OCI-LY1 (cell line): Measurements from ENCODE around the gene MTF1.

Source experiments
- H2AFZ ChIP-seq: fragments of 200-600 bp; sonication (generic), shearing (Covaris generic); 2 replicates; pipeline ENCODE4 v1.6.0; 2014; ENCODE audit warnings: antibody characterized with exemption, mild to moderate bottlenecking, low read length
- H3F3A ChIP-seq: fragments of 200-600 bp; sonication (generic), shearing (Covaris generic); 2 replicates; pipeline ENCODE4 v1.6.0; 2014; ENCODE audit warnings: mild to moderate bottlenecking, antibody characterized with exemption, low read length, moderate library complexity; ENCODE audit not compliant: insufficient read depth
- H3K27ac ChIP-seq: fragments of 200-600 bp; sonication (generic); 2 replicates; pipeline ENCODE4 v1.5.1; 2014; ENCODE audit warnings: low read length, mixed run types, mild to moderate bottlenecking, low read depth; ENCODE audit not compliant: poor library complexity, severe bottlenecking
- H3K27me3 ChIP-seq: fragments of 200-600 bp; sonication (generic); 2 replicates; pipeline ENCODE4 v1.6.0; 2014; ENCODE audit warnings: antibody characterized with exemption, mild to moderate bottlenecking, low read length, moderate library complexity; ENCODE audit not compliant: insufficient read depth
- H3K36me3 ChIP-seq: fragments of 200-600 bp; sonication (generic); 2 replicates; pipeline ENCODE4 v1.6.1; 2014; ENCODE audit warnings: mild to moderate bottlenecking, antibody characterized with exemption, low read length, moderate library complexity, mixed read lengths; ENCODE audit not compliant: insufficient read depth
- H3K4me1 ChIP-seq: fragments of 200-600 bp; sonication (generic); 2 replicates; pipeline ENCODE4 v1.5.1; 2014; ENCODE audit warnings: mild to moderate bottlenecking, low read length, moderate library complexity; ENCODE audit not compliant: insufficient read depth, severe bottlenecking
- H3K4me2 ChIP-seq: fragments of 200-600 bp; sonication (generic), shearing (Covaris generic); 2 replicates; pipeline ENCODE4 v1.6.1; 2014; ENCODE audit warnings: low read length
- H3K4me3 ChIP-seq: fragments of 200-600 bp; sonication (generic); 2 replicates; pipeline ENCODE4 v1.5.1; 2014; ENCODE audit warnings: low read length, low read depth, mild to moderate bottlenecking, mixed read lengths; ENCODE audit not compliant: poor library complexity, severe bottlenecking
- H3K79me2 ChIP-seq: fragments of 200-600 bp; shearing (Covaris generic); 2 replicates; pipeline ENCODE4 v1.6.1; 2016; ENCODE audit warnings: mixed run types, low read length, mixed read lengths; ENCODE audit not compliant: insufficient read depth
- H3K9ac ChIP-seq: fragments of 200-600 bp; sonication (generic), shearing (Covaris generic); 2 replicates; pipeline ENCODE4 v1.6.1; 2014; ENCODE audit warnings: mild to moderate bottlenecking, low read length, mixed read lengths
- H3K9me2 ChIP-seq: fragments of 200-600 bp; sonication (generic), shearing (Covaris generic); 2 replicates; pipeline ENCODE4 v1.6.1; 2014; ENCODE audit warnings: low read depth, mild to moderate bottlenecking, low read length, mixed read lengths
- H3K9me3 ChIP-seq: fragments of 200-600 bp; shearing (Covaris generic); 2 replicates; pipeline ENCODE4 v1.6.1; 2014; ENCODE audit warnings: low read length, mixed read lengths
- H4K20me1 ChIP-seq: fragments of 200-600 bp; sonication (generic), shearing (Covaris generic); 2 replicates; pipeline ENCODE4 v1.6.0; 2016; ENCODE audit warnings: mild to moderate bottlenecking, low read length; ENCODE audit not compliant: insufficient read depth
- CTCF ChIP-seq: fragments of 200-600 bp; sonication (generic), shearing (Covaris generic); IDR thresholded peaks from 2 replicates; pipeline ENCODE4 v1.5.1; 2017; ENCODE audit warnings: mild to moderate bottlenecking, antibody characterized with exemption, low read length, moderate library complexity, mixed read lengths
- EZH2 ChIP-seq: fragments of 200-600 bp; sonication (generic), shearing (Covaris generic); IDR thresholded peaks from 2 replicates; pipeline ENCODE4 v1.8.0; 2017; ENCODE audit warnings: borderline replicate concordance, mixed run types, mild to moderate bottlenecking, antibody characterized with exemption, low read length, moderate library complexity, mixed read lengths

The MTF1 gene

DNA sequence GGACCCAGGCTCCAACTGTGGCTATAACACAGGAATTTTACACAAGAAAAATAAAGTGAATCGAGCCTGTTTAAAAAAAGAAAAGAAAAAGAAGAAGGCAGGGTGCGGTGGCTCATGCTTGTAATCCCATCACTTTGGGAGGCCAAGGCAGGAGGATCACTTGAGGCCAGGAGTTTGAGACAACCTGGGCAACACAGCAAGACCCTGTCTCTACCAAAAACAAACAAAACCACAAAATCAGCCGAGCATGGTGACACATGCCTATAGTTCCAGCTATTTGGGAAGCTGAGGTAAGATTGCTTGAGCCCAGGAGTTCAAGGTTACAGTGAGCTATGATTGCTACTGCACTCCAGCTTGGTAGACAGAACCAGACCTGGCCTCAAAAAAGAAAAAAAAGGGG, 17.7 kb downstream of the MTF1 start:
- Histone ChIP-seq H3K36me3 (peaks cover 32% of the 10 kb centered on the region), H3K79me2 (no peaks in the 10 kb centered on the region)

GRCh38 chr1:37840711-37841110, 18.7 kb downstream of the MTF1 start:
- H3F3A ChIP-seq, result no peaks in the 10 kb centered on the region
- no peaks in the 10 kb centered on the region for H3K9me2 ChIP-seq
- H3K9me3 ChIP-seq, result no peaks in the 10 kb centered on the region
- H3K4me3 ChIP-seq, result no peak overlapping the region
- H3K27ac ChIP-seq, result no peak overlapping the region
- no peak overlapping the region for H3K4me2 ChIP-seq
- TF ChIP-seq CTCF (no peak), EZH2 (no peak)
- H3K4me1 ChIP-seq, result no peaks in the 10 kb centered on the region
- H3K27me3 ChIP-seq, result no peaks in the 10 kb centered on the region
- no peak overlapping the region for H2AFZ ChIP-seq
- H3K36me3 ChIP-seq, result peaks cover 35% of the 10 kb centered on the region
- H3K9ac ChIP-seq, result no peak overlapping the region
- no peaks in the 10 kb centered on the region for H3K79me2 ChIP-seq
- H4K20me1 ChIP-seq, result no peaks in the 10 kb centered on the region

More for the DNA sequence above, 17.7 kb downstream of the MTF1 start:
- Histone ChIP-seq H3F3A (no peaks in the 10 kb centered on the region), H3K9ac (no peak overlapping the region), H3K9me2 (no peaks in the 10 kb centered on the region), H3K9me3 (no peaks in the 10 kb centered on the region), H3K27me3 (no peaks in the 10 kb centered on the region), H3K27ac (no peak overlapping the region), H3K4me2 (no peak overlapping the region), H3K4me3 (no peak overlapping the region), H3K4me1 (no peaks in the 10 kb centered on the region), H4K20me1 (no peaks in the 10 kb centered on the region), H2AFZ (no peak overlapping the region)
- TF ChIP-seq EZH2 (no peak), CTCF (no peak)

GRCh38 chr1:37839676-37840075, 19.7 kb downstream of the MTF1 start:
- Histone ChIP-seq H3K36me3 (peaks cover 46% of the 10 kb centered on the region), H4K20me1 (no peaks in the 10 kb centered on the region), H3K4me1 (no peaks in the 10 kb centered on the region), H2AFZ (no peak overlapping the region), H3F3A (no peaks in the 10 kb centered on the region), H3K27me3 (no peaks in the 10 kb centered on the region), H3K4me2 (no peak overlapping the region), H3K9me3 (no peaks in the 10 kb centered on the region), H3K27ac (no peak overlapping the region), H3K9ac (no peak overlapping the region), H3K9me2 (no peaks in the 10 kb centered on the region), H3K4me3 (no peak overlapping the region), H3K79me2 (no peaks in the 10 kb centered on the region)
- no peak for TF ChIP-seq EZH2
- TF ChIP-seq CTCF, result no peak
